ENCODE results near the gene PLEKHA1. TPM values are rescaled to one million over a fixed set of nuclear protein-coding genes. Genes with fewer than 3 reads are reported as not detected.

Gene PLEKHA1
- total and polyA plus RNA-seq, 9 donors = 16.7 to 31.1 (median 27.1) TPM

GRCh38 chr10:122475100-122475499, 100.6 kb downstream of the PLEKHA1 start:
- H3K27me3 ChIP-seq = no peaks in the 10 kb centered on the region
- H3K36me3 ChIP-seq = no peaks in the 10 kb centered on the region
- peaks cover 24% of the 10 kb centered on the region for H3K4me1 ChIP-seq (ENCODE audit: insufficient read depth)
- no peak overlapping the region for H3K4me3 ChIP-seq
- 13 to 18% (median 16%) methylated on average over 12 of the region's 12 CpGs for WGBS, 3 donors
- no peak overlapping the region for H3K27ac ChIP-seq
- intact Hi-C loops (cut with DNase I) = no loop called here
- DNase-seq = peak; percentile 61 to 78 (median 68)
- no peaks in the 10 kb centered on the region for H3K9me3 ChIP-seq
- no peak for TF ChIP-seq EP300 (IDR thresholded peaks at IDR 0.05)
- no peak for TF ChIP-seq POLR2A (IDR thresholded peaks at IDR 0.05)
- no peak for TF ChIP-seq CTCF (IDR thresholded peaks at IDR 0.05)

- TF ChIP-seq POLR2A (IDR thresholded peaks at IDR 0.05) = no peak
- TF ChIP-seq CTCF (IDR thresholded peaks at IDR 0.05) = no peak
- TF ChIP-seq EP300 (IDR thresholded peaks at IDR 0.05) = no peak
- H3K36me3 ChIP-seq = no peaks in the 10 kb centered on the region
- no peak for DNase-seq
- H3K4me3 ChIP-seq = no peak overlapping the region
- no peak overlapping the region for H3K27ac ChIP-seq
- no peaks in the 10 kb centered on the region for H3K27me3 ChIP-seq
- no peaks in the 10 kb centered on the region for H3K9me3 ChIP-seq
- intact Hi-C loops (cut with DNase I) = no loop called here
- H3K4me1 ChIP-seq (ENCODE audit: insufficient read depth) = peaks cover 24% of the 10 kb centered on the region
- WGBS, 3 donors = 53 to 69% (median 55%) methylated on average over 16 of the region's 16 CpGs
Measured at GRCh38 chr10:122475591-122476332, 101.3 kb downstream of the PLEKHA1 start.

- intact Hi-C loops (cut with DNase I) = no loop called here
- DNase-seq = no peak
- H3K27ac ChIP-seq = no peak overlapping the region
- peaks cover 22% of the 10 kb centered on the region for H3K4me1 ChIP-seq (ENCODE audit: insufficient read depth)
- no peak for TF ChIP-seq CTCF (IDR thresholded peaks at IDR 0.05)
- no peak for TF ChIP-seq EP300 (IDR thresholded peaks at IDR 0.05)
- TF ChIP-seq POLR2A (IDR thresholded peaks at IDR 0.05) = no peak
- no peaks in the 10 kb centered on the region for H3K36me3 ChIP-seq
- no peak overlapping the region for H3K4me3 ChIP-seq
- no peaks in the 10 kb centered on the region for H3K9me3 ChIP-seq
- no peaks in the 10 kb centered on the region for H3K27me3 ChIP-seq
- 82 to 89% (median 88%) methylated on average over 6 of the region's 6 CpGs for WGBS, 3 donors
Measured at GRCh38 chr10:122476333-122476695, 101.8 kb downstream of the PLEKHA1 start.

- Histone ChIP-seq H3K4me3 (no peak overlapping the region), H3K4me1 (ENCODE audit: insufficient read depth) (peaks cover 19% of the 10 kb centered on the region), H3K9me3 (no peaks in the 10 kb centered on the region), H3K27me3 (no peaks in the 10 kb centered on the region), H3K36me3 (no peaks in the 10 kb centered on the region), H3K27ac (no peak overlapping the region)
- intact Hi-C loops (cut with DNase I) = no loop called here
- WGBS, 3 donors = 90 to 95% (median 93%) methylated on average over 5 of the region's 5 CpGs
- TF ChIP-seq CTCF (IDR thresholded peaks at IDR 0.05) (no peak), EP300 (IDR thresholded peaks at IDR 0.05) (no peak), POLR2A (IDR thresholded peaks at IDR 0.05) (no peak)
- DNase-seq = no peak
Measured at GRCh38 chr10:122477436-122477835, 102.9 kb downstream of the PLEKHA1 start.
